ENCODE data around the gene RPS4Y2.

- TF ChIP-seq ZNF134 (CRISPR knock-in tag; conservative IDR thresholded peaks at IDR 0.05), result no peak
- no peak for TF ChIP-seq SPI1 (IDR thresholded peaks at IDR 0.05; ENCODE audit: borderline replicate concordance, low read depth, low read length)
- TF ChIP-seq KLF6 (CRISPR knock-in tag; IDR thresholded peaks at IDR 0.05; ENCODE audit: borderline replicate concordance), result no peak
These were observed 16.1 kb upstream of the RPS4Y2 start for GRCh38 chrY:20739806-20740205.
